Activated CD8-positive, alpha-beta memory T cell treated with anti-CD3 and anti-CD28 coated beads, Interleukin-2, amount 50 U/mL, for 4 hours (primary cell): ENCODE data around the gene SLC6A13.

Source experiments
- DNase-seq: peaks from one replicate; pipeline ENCODE4 v3.0.0-alpha.2; 2020

The SLC6A13 gene

DNA sequence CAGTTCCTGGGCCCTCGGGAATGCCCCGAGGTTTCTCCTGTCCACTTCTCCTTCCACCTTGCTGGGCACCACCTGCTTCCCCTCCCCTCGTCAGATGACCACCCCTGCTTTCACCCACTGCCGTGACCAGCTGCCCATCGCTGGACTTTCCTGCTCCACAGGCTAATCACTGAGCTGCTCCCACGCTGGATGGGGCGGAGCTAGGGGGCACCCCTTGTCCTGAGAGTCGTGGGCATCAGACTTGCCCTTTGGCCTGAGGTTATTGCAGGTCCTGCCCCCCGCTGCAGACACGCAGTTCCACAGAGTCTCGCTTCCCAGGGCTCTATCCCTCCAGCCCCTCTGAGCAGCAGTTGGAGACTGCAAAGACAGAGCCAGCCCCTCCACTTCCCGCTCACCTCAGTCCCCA, 49.1 kb downstream of the SLC6A13 start:
- DNase-seq: no peak

DNA sequence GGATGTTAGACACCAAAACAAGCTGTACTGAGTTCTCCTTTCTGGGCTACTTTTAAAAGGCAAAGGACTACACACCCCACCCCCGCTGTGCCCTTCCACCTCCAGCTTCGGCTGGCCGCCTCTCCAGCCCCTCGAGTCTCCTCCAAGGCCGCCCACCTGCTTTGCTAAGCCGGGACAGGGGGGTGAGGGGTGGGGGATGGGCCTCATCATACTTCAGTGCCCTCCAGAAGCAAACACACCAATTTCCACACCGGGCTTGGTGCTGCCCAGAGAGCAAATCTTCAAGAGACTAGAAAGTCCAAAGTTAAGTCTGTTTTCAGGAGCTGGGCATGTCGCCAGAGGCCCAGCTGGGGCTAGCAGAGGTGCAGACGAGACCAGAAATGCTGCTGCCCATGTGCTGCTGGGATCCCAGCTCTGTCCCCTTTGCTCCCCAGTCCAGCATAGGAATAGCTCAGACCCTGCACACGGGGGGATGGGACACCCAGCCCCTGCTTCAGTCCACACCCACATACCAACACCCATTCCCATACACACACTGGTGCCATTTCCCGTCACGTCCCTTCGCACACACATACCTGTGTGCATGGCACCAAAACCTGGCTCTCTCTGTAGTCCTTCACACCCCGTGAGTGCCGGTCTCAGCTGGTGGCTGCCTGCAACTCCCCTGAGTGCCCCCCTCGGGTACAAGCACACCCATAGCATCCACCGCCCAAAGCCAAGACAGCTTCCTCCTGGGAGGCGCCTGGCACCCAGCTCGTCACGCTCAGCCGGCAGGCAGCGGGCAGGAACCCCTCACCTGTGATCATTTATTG, 49.7 kb downstream of the SLC6A13 start:
- no peak for DNase-seq

- DNase-seq: no peak
These were observed 50.3 kb downstream of the SLC6A13 start for GRCh38 chr12:212415-212714.

DNA sequence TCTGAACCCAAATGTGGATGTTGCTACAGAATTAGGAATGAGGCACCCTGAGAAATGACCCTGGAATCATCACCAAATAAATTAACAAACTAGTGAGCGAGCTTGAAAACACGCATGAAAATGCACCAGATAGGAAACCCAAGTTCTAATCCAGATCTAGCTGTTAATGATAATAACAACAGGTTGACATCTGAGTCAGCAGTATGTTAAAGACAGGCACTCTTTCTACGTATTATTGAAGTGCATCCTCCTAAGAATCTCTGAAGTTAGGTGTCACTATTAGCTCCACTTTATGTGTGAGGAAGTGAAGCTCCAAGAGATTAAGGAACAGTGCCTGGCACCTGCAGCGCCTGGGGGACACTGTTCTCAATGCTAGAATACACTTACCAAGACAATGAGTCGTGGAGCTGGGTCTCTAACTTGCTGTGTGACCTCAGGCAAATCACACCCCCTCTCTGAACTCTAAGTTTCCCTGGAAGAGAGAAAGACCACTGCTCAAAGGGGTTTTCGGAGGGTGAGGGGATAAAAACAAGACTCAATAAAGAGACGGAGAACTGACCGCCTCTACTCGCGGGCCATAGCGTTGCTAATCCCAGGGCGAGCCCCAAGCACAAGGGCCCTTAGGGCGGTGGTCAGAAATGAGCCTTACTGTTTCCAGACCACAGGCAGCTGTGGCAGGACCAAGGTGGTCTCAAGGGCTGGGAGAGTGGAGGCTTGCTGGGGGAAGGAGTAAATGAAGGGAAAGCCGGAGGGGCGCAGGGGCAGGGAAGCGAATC, 50.8 kb downstream of the SLC6A13 start:
- no peak for DNase-seq

GRCh38 chr12:211142-211465, 51.5 kb downstream of the SLC6A13 start:
- no peak for DNase-seq

- no peak for DNase-seq
These were observed 52.1 kb downstream of the SLC6A13 start for GRCh38 chr12:210277-211141.

DNA sequence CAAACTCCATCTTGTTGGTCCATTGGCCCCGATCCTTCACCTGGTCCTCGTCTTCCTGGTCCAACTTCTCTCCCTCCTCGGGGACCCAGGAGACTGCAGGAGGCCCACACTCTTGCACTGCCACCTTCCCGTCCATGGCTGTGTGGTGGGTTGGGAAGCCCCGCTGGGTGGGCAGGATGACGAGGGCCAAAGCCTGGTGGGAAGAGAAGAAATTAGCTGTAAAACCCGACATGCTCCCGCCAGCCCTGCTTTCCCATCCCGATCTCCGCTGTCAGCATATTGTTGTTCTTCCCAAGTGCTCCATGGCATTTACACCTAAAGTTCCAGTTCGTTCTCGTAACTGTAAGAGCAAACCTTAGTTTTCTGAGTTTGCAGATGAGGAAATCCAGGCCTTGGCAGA, 52.8 kb downstream of the SLC6A13 start:
- DNase-seq: no peak

DNA sequence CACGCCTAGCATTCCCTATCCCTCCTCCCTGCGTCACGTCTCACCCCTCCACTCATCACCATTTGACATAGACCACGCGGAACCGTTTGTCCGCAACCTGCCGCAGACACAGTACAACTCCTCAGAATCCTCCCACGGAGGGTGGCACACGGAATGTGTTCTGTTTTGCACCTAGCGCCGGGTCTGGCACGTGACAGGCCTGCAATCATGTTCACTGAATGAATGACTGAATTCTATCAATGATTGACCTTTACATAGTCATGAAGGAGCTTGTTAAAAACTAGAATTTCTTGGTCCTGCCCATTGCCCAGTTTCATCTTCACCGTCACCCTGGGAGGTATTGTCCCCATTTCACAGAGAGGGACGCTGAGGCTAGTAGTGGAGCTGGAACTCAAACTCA, 53.4 kb downstream of the SLC6A13 start:
- DNase-seq: no peak

- no peak for DNase-seq
These were observed 53.8 kb downstream of the SLC6A13 start for GRCh38 chr12:208813-209212.

GRCh38 chr12:207804-208203, 54.8 kb downstream of the SLC6A13 start:
- no peak for DNase-seq

GRCh38 chr12:206746-207440, 55.7 kb downstream of the SLC6A13 start:
- DNase-seq: no peak

DNA sequence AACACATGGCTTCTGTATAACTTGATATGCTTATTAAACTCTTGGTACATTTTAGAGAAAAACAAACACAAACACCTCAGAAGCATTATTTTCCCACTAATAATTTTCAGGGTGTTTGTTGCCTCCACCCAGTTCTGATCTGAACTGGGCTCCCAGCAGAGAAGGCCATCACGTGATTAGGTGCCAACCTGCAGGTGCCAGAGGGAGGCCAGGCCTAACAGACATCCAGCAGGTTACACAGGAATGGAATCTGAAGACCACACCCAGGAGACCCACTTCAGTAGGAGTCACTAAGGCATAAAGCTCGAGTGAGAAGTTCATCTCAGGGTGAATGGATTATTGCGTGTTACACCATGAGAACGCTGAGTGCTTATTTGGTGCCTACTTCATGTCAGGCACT, 57.6 kb downstream of the SLC6A13 start:
- no peak for DNase-seq

DNA sequence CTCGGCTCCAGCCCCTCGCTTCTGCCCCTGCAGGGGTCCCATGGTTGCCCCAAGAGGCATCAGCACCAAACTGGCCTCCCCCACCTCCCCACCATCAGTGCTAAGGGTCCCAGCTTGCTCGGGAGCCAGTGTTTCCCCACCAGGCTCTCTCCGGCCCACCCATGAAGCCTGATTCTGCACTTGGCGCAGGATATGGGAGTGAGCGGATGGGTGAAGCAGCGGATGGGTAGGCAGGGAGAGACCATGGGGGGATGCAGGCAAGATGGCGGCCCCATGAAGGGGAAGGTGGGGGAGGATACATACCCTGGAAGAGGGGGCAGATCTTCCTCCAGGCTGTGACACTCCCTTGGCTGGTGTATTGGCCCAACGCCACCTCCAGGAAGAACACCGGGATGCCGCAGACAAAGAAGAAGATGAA, 58.4 kb downstream of the SLC6A13 start:
- no peak for DNase-seq

- no peak for DNase-seq
These were observed 59.0 kb downstream of the SLC6A13 start for GRCh38 chr12:203462-204260.

GRCh38 chr12:203074-203461, 59.6 kb downstream of the SLC6A13 start:
- no peak for DNase-seq

DNA sequence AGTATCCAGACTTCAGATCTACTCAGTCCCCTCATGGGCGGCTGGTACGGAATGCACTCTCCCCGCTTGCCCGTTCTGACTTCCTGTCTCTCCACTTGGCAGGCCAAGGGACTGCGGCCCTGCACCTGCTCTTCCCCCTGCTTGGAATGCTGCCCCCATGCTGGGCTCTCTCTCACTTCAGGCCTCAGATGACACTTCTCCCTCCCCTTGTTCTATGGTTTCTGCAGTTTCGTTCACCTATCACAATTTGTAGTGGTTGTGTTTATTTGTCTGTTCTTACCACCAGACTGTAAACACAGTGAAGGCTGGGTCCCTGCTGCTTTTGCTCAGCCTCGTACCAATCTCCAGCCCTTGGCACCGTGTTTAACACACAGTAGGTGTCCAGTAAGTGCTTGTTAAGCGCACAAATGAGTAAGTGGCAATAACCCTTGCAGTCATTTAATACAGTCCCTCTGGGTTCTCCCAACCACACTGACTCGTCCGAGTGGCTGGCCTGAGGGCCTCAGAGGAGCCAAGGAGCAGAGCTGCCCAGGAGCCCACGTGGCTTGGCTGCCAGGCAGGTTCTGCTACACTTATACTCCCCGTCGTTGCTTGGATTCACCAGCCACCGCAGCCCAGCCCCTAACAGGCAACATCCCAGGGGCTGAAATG, 60.4 kb downstream of the SLC6A13 start:
- DNase-seq: no peak

GRCh38 chr12:201361-201760, 61.3 kb downstream of the SLC6A13 start:
- DNase-seq: no peak

DNA sequence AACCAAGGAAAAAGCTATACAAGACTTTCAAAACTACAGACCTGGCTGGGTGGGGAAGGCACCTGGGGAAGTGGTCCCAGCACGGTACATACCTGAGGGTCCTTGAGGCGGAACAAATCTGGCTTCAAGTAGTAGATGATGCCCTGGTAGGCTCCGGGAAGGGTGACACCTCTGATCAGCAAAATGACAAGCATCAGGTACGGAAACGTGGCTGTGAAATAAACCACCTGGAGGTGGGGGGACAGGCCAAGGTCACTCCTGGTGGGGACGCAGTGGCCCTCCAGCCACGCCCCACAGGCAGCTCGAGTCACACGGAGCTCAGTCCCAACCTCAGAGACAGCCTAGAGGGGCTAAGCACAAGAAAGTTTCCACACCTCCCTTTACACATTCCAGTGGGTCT, 63.9 kb downstream of the SLC6A13 start:
- no peak for DNase-seq

GRCh38 chr12:197911-198695, 64.5 kb downstream of the SLC6A13 start:
- no peak for DNase-seq

DNA sequence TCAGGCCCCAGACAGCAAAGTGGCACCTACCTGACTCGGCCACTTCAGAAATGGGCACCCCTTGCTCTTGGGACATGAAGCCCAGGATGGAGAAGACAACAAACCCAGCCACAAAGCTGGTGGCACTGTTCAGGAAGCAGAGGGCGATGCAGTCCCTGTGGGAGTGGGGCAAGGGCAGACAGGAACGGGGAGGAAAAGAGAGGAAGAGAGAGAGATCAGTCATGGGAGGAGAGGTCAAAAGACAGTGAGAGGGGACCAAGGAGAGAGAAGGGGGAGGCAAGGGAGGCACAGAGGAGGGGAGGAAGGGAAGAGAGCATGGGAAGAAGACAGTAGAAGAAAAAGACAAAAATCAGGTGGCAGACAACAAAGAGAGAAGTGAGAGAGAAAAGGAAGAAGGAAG, 65.3 kb downstream of the SLC6A13 start:
- no peak for DNase-seq

DNA sequence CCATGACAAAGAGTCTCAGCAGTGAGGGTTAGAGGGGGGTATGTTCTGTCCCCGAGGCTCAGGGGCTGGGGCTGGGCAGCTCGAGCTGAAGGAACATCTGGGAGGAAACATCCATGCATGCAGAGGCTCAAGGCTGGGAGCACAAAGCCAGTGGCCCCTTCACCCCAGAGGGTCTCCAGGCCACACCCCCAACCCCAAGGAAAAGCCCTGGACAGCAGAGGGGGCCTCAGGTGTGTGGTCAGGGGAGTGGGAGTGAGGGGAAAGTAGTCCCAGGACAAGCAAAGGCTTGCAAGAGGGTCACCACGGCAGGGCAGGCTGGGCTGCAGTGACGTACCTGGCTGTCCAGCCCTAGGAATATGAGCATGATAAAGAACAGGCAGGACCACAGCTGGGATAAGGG, 66.2 kb downstream of the SLC6A13 start:
- no peak for DNase-seq
